ENCODE data around the gene MYO7B.

DNA sequence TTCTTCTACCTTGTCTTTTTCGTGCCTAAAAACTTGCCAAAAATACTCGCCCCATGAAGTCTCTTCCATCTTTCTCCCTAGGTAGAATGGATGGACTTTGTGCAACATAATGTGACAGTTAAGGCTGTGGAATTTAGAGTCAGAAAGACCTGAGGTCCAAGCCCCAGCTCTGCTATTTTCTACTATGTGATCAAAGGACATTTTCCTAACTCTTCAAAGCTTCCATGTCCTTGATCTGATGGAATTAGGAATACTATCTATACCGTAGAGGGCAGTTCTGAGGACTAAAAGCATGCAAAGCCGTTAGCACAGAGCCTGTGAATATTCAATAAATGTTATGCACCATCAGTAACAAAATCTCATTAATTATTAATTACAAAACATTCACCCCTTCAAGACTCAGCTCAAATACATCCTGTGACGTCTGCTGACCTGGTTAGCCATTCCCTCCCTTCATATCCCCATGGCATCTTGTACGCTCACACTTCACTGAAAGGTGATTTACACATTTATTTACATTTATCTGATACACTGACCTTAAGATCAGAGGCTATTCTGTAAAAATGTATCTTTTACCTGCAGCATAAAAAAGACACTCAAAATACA lies 24.3 kb upstream of the MYO7B start:
- TF ChIP-seq POLR2AphosphoS5 (IDR thresholded peaks at IDR 0.05; ENCODE audit: borderline replicate concordance, low read depth, low read length) (no peak), EZH2 (IDR thresholded peaks at IDR 0.05) (no peak), FOXP2 (optimal IDR thresholded peaks at IDR 0.05; ENCODE audit: control extremely low read depth, extremely low read length, insufficient read depth) (no peak)

All from SK-N-MC (cell line).